GM12892 (cell line): ENCODE measurements around the gene GJB5.

Experiments used
- DNase-seq: peaks from one replicate; pipeline ENCODE4 v3.0.0; 2011; ENCODE audit not compliant: insufficient read length
- FAIRE-seq: peaks from 2 replicates; lab custom pipeline; 2011; peaks lifted over from hg19 to GRCh38; lab: Jason Lieb, UNC
- POLR2A ChIP-seq: IDR thresholded peaks from 2 replicates; pipeline ENCODE4 v1.6.1; 2011; ENCODE audit warnings: low read depth, low read length, control low read depth
- POLR2AphosphoS5 ChIP-seq: IDR thresholded peaks from 2 replicates; pipeline ENCODE4 v1.6.1; 2011; ENCODE audit warnings: low read depth, low read length, control low read depth
- TAF1 ChIP-seq: IDR thresholded peaks from 2 replicates; pipeline ENCODE4 v1.6.1; 2011; ENCODE audit warnings: low read depth, mild to moderate bottlenecking, control low read depth, low read length, borderline replicate concordance

The GJB5 gene

GRCh38 chr1:34779526-34779925, 24.7 kb downstream of the GJB5 start:
- no peak for DNase-seq
- TF ChIP-seq TAF1: no peak
- TF ChIP-seq POLR2A: no peak
- TF ChIP-seq POLR2AphosphoS5: no peak
- FAIRE-seq: no peak

GRCh38 chr1:34779962-34780361, 25.1 kb downstream of the GJB5 start:
- FAIRE-seq (no peak), DNase-seq (no peak)
- TF ChIP-seq POLR2A: no peak
- no peak for TF ChIP-seq POLR2AphosphoS5
- TF ChIP-seq TAF1: no peak

GRCh38 chr1:34780528-34780927, 25.7 kb downstream of the GJB5 start:
- TF ChIP-seq POLR2A (no peak), POLR2AphosphoS5 (no peak), TAF1 (no peak)
- FAIRE-seq: no peak

DNA sequence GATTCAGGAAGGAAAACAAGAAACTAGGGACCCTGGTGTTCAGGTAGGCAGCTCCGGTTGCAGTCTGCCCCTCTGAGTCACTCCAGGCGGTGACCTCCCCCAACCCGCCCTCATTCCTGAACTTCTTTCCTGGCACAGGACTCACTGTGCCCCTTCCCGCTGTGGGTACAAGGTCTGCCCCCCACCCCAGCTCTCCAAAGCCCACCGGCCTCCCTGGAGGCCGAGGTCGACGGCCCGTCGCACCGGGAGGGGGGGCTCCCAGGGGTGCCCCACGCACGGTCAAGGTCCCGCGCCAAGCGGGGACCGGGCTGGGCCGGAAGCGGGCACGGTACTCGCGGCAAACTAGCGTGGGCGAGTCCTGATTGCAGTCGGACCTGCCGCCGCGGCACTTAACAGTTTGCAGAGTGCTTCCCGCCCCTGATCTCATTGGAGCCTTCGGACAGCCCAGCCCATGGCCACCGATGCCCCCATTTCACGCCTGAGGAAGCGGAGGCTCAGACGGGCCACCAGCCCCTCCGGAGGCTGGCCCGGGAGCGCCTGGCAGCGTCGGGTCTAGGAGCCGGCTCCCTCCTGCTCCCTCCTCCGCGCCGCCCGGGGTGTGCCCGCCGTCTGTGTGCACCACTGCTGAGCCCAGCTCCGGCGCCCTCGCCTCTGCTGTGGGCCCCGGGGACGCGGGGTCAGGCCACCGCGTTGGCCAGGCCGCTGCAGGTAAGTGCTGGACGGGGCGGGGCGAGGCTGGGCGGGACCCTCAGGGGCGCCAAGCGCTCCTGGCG, 26.4 kb downstream of the GJB5 start, which contains the start of gene GJB3:
TSS of gene GJB3 (plus strand) at position 144 of the 773 bp plus-strand sequence. CDS start 3,549 bp downstream, outside the sequence.
- no peak for FAIRE-seq
- no peak for DNase-seq
- TF ChIP-seq POLR2A: no peak
- TF ChIP-seq TAF1: no peak
- no peak for TF ChIP-seq POLR2AphosphoS5

More at GRCh38 chr1:34780528-34780927, 25.7 kb downstream of the GJB5 start:
- DNase-seq: no peak

GRCh38 chr1:34781844-34782391, 27.1 kb downstream of the GJB5 start:
- no peak for TF ChIP-seq POLR2A
- no peak for TF ChIP-seq POLR2AphosphoS5
- TF ChIP-seq TAF1: no peak
- DNase-seq (no peak), FAIRE-seq (no peak)

DNA sequence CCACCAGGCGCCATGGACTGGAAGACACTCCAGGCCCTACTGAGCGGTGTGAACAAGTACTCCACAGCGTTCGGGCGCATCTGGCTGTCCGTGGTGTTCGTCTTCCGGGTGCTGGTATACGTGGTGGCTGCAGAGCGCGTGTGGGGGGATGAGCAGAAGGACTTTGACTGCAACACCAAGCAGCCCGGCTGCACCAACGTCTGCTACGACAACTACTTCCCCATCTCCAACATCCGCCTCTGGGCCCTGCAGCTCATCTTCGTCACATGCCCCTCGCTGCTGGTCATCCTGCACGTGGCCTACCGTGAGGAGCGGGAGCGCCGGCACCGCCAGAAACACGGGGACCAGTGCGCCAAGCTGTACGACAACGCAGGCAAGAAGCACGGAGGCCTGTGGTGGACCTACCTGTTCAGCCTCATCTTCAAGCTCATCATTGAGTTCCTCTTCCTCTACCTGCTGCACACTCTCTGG, 29.9 kb downstream of the GJB5 start:
- FAIRE-seq (no peak), DNase-seq (no peak)
- TF ChIP-seq TAF1 (no peak), POLR2AphosphoS5 (no peak), POLR2A (no peak)

GRCh38 chr1:34785231-34785874, 30.5 kb downstream of the GJB5 start:
- no peak for FAIRE-seq
- DNase-seq: no peak
- TF ChIP-seq POLR2AphosphoS5 (no peak), POLR2A (no peak), TAF1 (no peak)

DNA sequence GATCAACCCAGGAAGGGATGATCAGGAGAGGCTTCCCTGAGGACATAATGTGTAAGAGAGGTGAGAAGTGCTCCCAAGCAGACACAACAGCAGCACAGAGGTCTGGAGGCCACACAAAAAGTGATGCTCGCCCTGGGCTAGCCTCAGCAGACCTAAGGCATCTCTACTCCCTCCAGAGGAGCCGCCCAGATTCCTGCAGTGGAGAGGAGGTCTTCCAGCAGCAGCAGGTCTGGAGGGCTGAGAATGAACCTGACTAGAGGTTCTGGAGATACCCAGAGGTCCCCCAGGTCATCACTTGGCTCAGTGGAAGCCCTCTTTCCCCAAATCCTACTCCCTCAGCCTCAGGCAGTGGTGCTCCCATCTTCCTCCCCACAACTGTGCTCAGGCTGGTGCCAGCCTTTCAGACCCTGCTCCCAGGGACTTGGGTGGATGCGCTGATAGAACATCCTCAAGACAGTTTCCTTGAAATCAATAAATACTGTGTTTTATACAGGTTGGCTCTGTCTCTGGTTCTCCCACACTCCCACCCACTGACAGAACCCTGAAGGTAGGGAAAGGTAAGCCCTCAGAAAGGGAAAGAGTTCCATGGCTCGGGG, 31.1 kb downstream of the GJB5 start:
- DNase-seq (no peak), FAIRE-seq (no peak)
- TF ChIP-seq POLR2AphosphoS5 (no peak), POLR2A (no peak), TAF1 (no peak)

GRCh38 chr1:34786521-34787325, 31.9 kb downstream of the GJB5 start:
- DNase-seq (peak; percentile 67), FAIRE-seq (peak; percentile 90)
- TF ChIP-seq POLR2AphosphoS5 (no peak), TAF1 (no peak), POLR2A (no peak)

GRCh38 chr1:34787461-34788420, 32.9 kb downstream of the GJB5 start:
- DNase-seq: no peak
- FAIRE-seq: no peak
- no peak for TF ChIP-seq POLR2AphosphoS5

GRCh38 chr1:34790985-34791384, 36.1 kb downstream of the GJB5 start:
- DNase-seq: no peak
- TF ChIP-seq POLR2A (no peak), POLR2AphosphoS5 (no peak)
- FAIRE-seq: no peak
